Measurements from ENCODE around the gene MPC1L. TPM values are rescaled to one million over a fixed set of nuclear protein-coding genes. Genes with fewer than 3 reads are reported as not detected.

MPC1L gene
- total RNA-seq, 1 experiment from 2014 or later = not detected

GRCh38 chrX:40622479-40623138, 619 bp upstream of the MPC1L start:
- no peak for ATAC-seq
- H3K9me3 Mint-ChIP-seq = no peaks in the 10 kb centered on the region
- H3K4me1 Mint-ChIP-seq = peaks cover 6% of the 10 kb centered on the region
- ChIA-PET POLR2A (no interaction called here), CTCF (no interaction called here)
- H3K4me3 Mint-ChIP-seq = no peak overlapping the region
- TF ChIP-seq USF2 (CRISPR knock-in tag; IDR thresholded peaks at IDR 0.05) (no peak), ATF1 (CRISPR knock-in tag; IDR thresholded peaks at IDR 0.05) (no peak), SMAD3 (CRISPR knock-in tag; IDR thresholded peaks at IDR 0.05; ENCODE audit: borderline replicate concordance) (no peak), FOXP4 (CRISPR knock-in tag; IDR thresholded peaks at IDR 0.05) (no peak), ZNF138 (CRISPR knock-in tag; conservative IDR thresholded peaks at IDR 0.05) (no peak), RELA (CRISPR knock-in tag; IDR thresholded peaks at IDR 0.05; ENCODE audit: borderline replicate concordance) (no peak), NFYB (CRISPR knock-in tag; conservative IDR thresholded peaks at IDR 0.05; ENCODE audit: low read depth) (no peak), E2F5 (CRISPR knock-in tag; IDR thresholded peaks at IDR 0.05) (no peak), ESRRA (CRISPR knock-in tag; IDR thresholded peaks at IDR 0.05; ENCODE audit: borderline replicate concordance) (no peak), ZNF317 (CRISPR knock-in tag; IDR thresholded peaks at IDR 0.05; ENCODE audit: borderline replicate concordance, low read depth) (no peak), JAZF1 (CRISPR knock-in tag; IDR thresholded peaks at IDR 0.05) (no peak), ZNF396 (CRISPR knock-in tag; IDR thresholded peaks at IDR 0.05; ENCODE audit: borderline replicate concordance) (no peak), NFATC4 (CRISPR knock-in tag; IDR thresholded peaks at IDR 0.05) (no peak), ZBTB43 (CRISPR knock-in tag; IDR thresholded peaks at IDR 0.05) (no peak), FOXK1 (CRISPR knock-in tag; IDR thresholded peaks at IDR 0.05) (no peak), ATF2 (CRISPR knock-in tag; IDR thresholded peaks at IDR 0.05; ENCODE audit: borderline replicate concordance, low read depth) (no peak), NR1H2 (CRISPR knock-in tag; IDR thresholded peaks at IDR 0.05) (no peak), ZNF232 (CRISPR knock-in tag; IDR thresholded peaks at IDR 0.05) (no peak), HMGXB4 (CRISPR knock-in tag; IDR thresholded peaks at IDR 0.05) (no peak)
- H3K27ac Mint-ChIP-seq = no peak overlapping the region
- DNase-seq (ENCODE audit: low spot score) = no peak
- peaks cover 4% of the 10 kb centered on the region; the same call in 1 of the 2 replicates for H3K27me3 Mint-ChIP-seq (ENCODE audit: low read depth)
- no peaks in the 10 kb centered on the region for H3K36me3 Mint-ChIP-seq

Measured in WTC11 (cell line).